H4 (cell line): ENCODE measurements around the gene CAPN15. TPM values are rescaled to one million over a fixed set of nuclear protein-coding genes. Genes with fewer than 3 reads are reported as not detected.

Source experiments
- DNase-seq: peaks from one replicate; pipeline ENCODE4 v3.0.0-alpha.2; 2015; ENCODE audit warnings: low spot score
- total RNA-seq: library from RNA; depleted of rRNA; stranded (reverse); fragments of >200 nt; shearing (Covaris generic); gene quantifications from 2 replicates; pipeline ENCODE4 v1.2.3, GENCODE V29; 2014

The CAPN15 gene
- total RNA-seq, 1 experiment from 2014 or later = 4.4 TPM

- no peak for DNase-seq
Observed at GRCh38 chr16:544517-544916, 17.0 kb downstream of the CAPN15 start.

- no peak for DNase-seq
Observed at GRCh38 chr16:546909-547770, 19.6 kb downstream of the CAPN15 start.

- DNase-seq = no peak
Observed at GRCh38 chr16:548586-548985, 21.1 kb downstream of the CAPN15 start.

DNA sequence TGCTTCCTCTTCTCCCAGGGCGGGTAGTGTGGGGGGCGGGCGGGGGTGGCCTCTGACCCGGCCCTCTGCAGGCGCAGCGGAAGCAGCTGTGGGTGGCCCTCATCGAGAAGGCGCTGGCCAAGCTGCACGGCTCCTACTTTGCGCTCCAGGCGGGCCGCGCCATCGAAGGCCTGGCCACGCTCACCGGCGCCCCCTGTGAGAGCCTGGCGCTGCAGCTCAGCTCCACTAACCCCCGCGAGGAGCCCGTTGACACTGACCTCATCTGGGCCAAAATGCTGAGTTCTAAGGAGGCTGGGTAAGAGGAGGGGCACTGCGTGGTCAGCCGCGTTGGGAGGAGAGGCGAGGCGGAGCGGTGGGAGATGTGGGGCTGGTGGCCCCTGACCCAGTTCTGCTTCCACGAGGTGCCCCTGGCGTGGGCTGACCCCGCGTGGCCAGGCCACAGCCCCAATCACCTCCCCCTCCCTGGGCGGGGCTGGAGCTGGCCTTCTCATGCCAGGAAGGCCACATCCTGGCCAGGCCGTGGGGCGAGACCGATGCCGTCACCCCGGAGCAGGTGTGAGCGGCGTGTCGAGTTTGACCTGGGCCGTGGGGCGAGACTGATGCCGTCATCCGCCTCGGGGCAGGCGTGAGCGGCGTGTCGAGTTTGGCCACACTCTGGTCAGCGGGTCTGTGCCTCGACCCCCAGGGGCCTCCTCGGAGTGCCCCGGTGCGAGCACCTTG is 22.2 kb downstream of the CAPN15 start:
- DNase-seq = no peak

- DNase-seq = no peak
Observed at GRCh38 chr16:551210-551609, 23.7 kb downstream of the CAPN15 start.

DNA sequence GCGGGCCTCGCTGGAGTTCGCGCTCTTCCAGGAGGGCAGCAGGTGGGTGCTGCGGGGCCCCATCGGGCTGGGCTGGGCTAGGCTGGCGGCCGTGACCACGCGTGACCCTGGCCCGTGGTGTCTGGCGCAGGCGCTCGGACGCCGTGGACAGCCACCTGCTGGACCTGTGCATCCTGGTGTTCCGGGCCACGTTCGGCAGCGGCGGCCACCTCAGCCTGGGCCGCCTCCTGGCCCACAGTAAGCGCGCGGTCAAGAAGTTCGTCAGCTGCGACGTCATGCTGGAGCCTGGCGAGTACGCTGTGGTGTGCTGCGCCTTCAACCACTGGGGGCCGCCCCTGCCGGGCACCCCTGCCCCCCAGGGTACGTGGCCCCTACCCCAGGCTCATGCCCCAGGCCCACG is 24.7 kb downstream of the CAPN15 start:
- DNase-seq = no peak

GRCh38 chr16:553601-554296 is 26.2 kb downstream of the CAPN15 start:
- DNase-seq = no peak

GRCh38 chr16:554297-554621 is 26.7 kb downstream of the CAPN15 start:
- DNase-seq = no peak

GRCh38 chr16:554640-555365 is 27.3 kb downstream of the CAPN15 start:
- DNase-seq = no peak

GRCh38 chr16:555528-556473 is 28.3 kb downstream of the CAPN15 start:
- no peak for DNase-seq

DNA sequence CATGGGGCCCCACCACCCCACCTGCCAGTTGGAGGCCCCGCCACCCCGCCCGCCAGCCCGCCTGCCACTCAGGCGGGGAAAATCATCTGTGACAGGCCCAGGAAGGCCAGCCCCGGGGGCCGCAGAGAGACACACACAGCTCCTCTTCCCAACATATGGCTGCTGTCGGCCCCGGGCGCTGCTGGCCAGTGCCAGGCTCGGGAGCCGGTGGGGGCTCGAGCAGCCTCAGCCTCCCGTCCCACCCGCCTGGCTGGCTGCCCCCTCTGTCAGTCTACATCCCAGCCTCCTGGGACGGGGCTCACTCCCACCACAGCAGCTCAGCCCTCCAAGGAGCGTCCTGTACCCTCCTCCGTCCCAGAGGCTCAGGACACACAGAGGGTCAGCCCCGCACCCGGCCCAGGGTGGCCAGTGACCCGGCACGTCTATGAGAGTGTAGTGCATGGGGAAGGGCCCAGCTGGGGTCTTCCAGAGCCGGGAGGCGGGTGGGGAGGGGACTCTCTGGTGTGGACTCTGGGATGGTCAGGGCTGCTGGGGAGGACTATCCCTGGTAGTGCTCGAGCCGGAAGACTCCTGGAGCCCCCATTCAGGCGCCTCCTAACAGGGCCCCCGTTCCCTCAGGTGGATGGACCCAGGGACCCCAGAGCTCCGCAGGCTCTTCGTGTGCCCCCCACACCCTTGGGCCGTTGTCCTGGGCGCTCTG is 29.1 kb downstream of the CAPN15 start:
- no peak for DNase-seq

DNA sequence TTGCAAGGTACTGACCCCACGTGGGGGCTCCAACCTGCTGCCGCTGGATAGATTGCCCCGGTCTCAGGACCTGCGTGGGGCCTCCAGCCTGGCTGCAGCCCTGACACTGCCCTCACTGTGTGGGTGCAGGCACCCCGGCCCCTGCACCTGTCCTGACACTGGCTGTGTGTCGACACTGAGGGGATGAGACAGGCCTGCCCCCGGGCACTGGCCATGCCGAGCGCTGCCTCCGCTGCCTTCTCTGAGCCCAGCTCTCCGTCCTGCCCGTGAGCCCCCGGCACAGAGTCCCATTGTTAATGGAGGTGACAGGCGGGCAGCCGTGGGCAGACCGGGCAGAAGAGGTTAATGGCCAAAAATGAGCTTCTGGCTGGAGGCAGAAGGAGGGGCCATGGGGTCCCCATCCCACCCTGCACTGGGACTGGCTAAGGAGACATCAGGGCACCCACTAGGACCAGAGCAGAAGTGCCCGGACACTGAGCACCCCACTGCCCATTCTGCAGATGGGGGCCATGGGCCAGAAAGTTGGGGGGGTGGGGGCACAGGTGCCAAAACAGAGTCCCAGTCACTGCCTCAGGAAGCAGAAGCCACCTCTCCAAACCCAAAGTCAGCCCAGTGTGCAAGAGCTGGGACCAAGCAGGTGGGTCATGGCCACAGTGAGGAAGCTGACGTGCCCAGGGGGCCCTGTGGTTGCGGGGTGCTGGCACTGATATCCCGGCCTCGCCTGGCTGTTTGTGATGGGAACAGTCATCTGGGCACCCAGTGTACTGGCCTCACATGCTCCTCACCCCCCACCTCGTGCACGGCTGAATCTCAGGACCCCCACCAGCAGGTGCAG is 30.2 kb downstream of the CAPN15 start:
- no peak for DNase-seq

DNA sequence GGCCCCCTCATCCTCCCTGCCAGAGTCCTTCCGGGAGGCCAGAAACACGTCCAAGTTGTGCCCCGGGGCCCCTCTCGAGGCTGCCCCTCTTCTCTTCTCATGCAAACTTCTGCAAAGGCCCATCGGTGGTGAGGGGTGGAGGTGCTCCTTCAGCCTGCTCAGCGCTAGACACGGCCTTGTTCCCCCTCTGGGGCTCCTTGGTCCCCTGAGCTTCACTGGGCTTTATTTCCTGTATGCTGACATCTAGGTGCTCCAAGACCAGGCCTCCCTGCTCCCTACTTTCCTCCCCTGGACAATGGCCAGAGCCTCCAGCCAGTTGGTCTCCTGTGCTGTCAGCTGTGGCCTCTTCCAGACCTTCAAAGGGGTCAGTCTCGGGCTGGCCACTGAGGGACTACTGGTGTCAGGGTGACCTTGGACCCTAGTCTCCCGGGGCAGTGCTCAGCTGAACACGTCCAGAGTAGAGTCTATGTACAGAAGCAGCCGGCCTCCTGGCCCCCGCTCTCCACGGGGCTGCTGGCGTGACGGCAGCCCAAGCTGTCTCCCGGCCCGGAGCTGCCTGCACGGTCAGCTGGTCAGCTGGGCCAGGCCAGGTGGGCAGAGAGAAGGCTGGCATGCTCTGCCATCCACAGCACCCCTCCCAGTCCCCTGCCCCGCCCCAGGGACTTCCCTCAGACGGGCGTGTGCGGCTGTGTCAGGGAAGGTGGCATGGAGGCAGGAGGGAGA is 30.9 kb downstream of the CAPN15 start:
- no peak for DNase-seq

DNA sequence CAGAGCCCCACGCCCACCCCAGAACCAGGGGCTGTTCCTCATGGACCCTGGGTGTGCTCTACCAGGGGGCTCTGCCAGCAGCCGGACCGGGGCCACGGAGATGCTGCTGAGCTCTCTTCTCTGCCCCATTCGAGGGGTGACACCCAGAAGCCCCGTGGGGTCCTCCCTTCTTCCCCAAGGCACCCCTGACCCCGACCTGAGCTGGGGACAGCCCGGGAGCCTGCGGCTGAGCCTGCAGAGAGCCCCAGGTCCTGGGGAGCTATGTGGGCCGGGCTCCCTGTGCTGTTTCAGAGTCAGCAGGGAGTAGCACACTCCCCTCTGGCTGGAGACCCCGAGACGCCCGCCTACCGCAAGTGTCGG is 31.5 kb downstream of the CAPN15 start:
- DNase-seq = no peak

GRCh38 chr16:559411-560203 is 32.1 kb downstream of the CAPN15 start:
- DNase-seq = no peak

DNA sequence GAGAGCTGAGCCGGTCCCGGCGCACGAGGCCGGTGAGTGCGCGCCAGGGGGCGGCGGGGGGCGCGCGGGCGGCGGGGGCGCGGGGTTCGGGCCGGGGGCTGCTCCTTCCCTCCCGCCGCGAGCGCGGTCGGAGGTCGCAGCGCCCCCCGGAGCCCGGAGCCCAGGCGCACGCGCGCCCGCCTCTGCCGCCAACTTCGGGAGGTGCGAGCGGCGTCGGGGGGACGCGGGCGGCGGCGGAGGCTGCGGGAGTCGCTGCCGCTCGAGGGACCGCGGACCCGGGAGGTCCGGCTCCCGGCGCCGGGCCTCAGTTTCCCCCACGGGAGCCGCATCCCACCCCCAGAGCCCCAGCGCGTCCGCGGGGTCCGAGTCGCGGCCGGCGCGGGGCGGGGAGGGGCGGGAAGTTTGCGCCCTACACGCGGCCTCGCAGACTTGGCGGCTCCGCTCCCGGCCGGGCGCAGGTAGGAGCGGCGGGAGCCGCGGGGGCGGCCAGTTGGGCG is 32.7 kb downstream of the CAPN15 start, which contains the start of gene PRR35:
TSS of gene PRR35 (plus strand) at position 191 of the 497 bp plus-strand sequence. CDS start 2,901 bp downstream, outside the sequence.
- DNase-seq = no peak

- DNase-seq = no peak
Observed at GRCh38 chr16:560701-561412, 33.3 kb downstream of the CAPN15 start.
